ENCODE measurements around the gene FAM181B. TPM values are rescaled to one million over a fixed set of nuclear protein-coding genes. Genes with fewer than 3 reads are reported as not detected.

The FAM181B gene
- total RNA-seq, 2 donors from 2014 or later: 1.0 to 5.9 TPM

DNA sequence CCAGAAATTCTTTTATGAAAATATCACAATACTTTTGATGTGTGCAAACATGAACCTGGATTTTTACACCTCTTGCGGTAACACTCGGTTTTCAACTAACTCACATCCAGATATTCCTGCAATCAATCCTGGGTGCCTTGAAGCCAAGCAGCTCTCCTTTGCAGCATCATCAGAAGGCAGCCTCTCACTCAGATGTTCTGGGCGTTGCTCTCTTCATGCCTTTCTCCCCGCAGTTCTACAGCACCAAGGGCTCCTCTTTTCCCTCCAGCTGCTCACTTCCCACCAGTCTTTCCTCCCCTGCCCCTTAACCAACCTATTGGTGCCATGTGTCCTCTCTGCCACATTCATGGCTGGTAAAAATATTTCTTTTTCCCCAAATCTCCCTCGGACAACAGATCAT, 2.9 kb downstream of the FAM181B start:
- TF ChIP-seq POLR2A (IDR thresholded peaks at IDR 0.05): no peak
- TF ChIP-seq, protein P1, sequence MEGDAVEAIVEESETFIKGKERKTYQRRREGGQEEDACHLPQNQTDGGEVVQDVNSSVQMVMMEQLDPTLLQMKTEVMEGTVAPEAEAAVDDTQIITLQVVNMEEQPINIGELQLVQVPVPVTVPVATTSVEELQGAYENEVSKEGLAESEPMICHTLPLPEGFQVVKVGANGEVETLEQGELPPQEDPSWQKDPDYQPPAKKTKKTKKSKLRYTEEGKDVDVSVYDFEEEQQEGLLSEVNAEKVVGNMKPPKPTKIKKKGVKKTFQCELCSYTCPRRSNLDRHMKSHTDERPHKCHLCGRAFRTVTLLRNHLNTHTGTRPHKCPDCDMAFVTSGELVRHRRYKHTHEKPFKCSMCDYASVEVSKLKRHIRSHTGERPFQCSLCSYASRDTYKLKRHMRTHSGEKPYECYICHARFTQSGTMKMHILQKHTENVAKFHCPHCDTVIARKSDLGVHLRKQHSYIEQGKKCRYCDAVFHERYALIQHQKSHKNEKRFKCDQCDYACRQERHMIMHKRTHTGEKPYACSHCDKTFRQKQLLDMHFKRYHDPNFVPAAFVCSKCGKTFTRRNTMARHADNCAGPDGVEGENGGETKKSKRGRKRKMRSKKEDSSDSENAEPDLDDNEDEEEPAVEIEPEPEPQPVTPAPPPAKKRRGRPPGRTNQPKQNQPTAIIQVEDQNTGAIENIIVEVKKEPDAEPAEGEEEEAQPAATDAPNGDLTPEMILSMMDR (IDR thresholded peaks at IDR 0.05): no peak
- ATAC-seq (no peak), DNase-seq (no peak)
- H3K27me3 ChIP-seq: no peaks in the 10 kb centered on the region
- no peak overlapping the region for H3K4me3 ChIP-seq
- intact Hi-C loops (cut with DNase I): no loop called here
- H3K27ac ChIP-seq: no peak overlapping the region
- 28 to 35% methylated on average over 5 of the region's 5 CpGs for WGBS, 2 donors
- H3K9me3 ChIP-seq: no peaks in the 10 kb centered on the region
- peaks cover 7% of the 10 kb centered on the region for H3K4me1 ChIP-seq
- H3K36me3 ChIP-seq (replicated peaks in 1 of 2; ENCODE audit: insufficient read depth in 1 of 2, low read depth in 2 of 2): no peaks in the 10 kb centered on the region

DNA sequence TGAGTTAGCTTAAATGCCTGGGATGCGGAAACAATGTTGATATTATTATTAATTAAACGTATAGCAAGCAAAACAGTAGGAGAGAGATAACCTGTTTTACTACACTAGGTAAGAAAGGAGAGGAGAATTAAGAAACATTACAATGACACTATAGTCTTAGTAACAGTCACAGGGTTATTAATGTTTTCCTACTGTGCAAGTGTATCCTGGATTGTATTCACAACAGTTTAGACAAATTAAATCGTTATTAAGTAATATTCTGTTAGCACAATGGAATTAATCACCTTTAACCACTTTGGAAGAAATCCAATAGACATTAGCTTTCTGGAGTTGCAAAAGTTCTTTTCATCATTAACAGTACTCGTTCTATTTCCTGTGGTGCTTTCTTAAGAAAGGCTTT, 3.4 kb downstream of the FAM181B start:
- Histone ChIP-seq H3K27ac (no peak overlapping the region), H3K9me3 (no peaks in the 10 kb centered on the region), H3K36me3 (replicated peaks in 1 of 2; ENCODE audit: insufficient read depth in 1 of 2, low read depth in 2 of 2) (no peaks in the 10 kb centered on the region), H3K4me3 (no peak overlapping the region), H3K4me1 (peaks cover 7% of the 10 kb centered on the region), H3K27me3 (no peaks in the 10 kb centered on the region)
- no peak for ATAC-seq
- TF ChIP-seq, protein P1 (IDR thresholded peaks at IDR 0.05): no peak
- TF ChIP-seq POLR2A (IDR thresholded peaks at IDR 0.05): no peak
- DNase-seq: no peak
- intact Hi-C loops (cut with DNase I): no loop called here
- 49 to 51% methylated on average over 4 of the region's 4 CpGs for WGBS, 2 donors

DNA sequence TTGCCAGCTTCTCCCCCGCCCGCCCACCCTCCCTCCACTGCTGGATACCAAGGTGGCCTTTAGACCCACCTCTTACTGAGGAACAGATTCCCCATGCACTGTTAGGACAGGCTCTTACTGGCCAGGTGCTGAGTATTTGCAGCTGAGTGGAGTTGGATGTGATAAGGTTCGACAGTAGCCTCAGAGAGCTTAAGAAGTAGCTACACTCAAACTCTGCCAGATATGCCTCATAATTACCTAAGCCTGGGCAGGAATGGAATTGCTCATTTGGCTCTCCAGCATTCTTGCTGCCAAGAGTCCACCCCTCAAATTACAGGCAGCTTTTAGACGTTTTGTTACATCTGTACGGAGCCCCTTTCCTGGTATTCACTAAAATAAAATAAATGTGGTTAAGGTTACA, 9.6 kb downstream of the FAM181B start:
- TF ChIP-seq, protein P1 (IDR thresholded peaks at IDR 0.05): no peak
- no peak for TF ChIP-seq POLR2A (IDR thresholded peaks at IDR 0.05)
- no peaks in the 10 kb centered on the region for H3K36me3 ChIP-seq (replicated peaks in 1 of 2; ENCODE audit: insufficient read depth in 1 of 2, low read depth in 2 of 2)
- intact Hi-C loops (cut with DNase I): loop anchor here (10.0 kb wide), 1 partner anchor 141 kb away; no protein-coding TSS in a partner anchor
- no peak for ATAC-seq
- no peak for DNase-seq
- no peak overlapping the region for H3K27ac ChIP-seq
- no peaks in the 10 kb centered on the region for H3K27me3 ChIP-seq
- no peaks in the 10 kb centered on the region for H3K4me1 ChIP-seq
- no peak overlapping the region for H3K4me3 ChIP-seq
- 43 to 48% methylated on average over 3 to 5 of the region's 5 CpGs for WGBS, 2 donors
- H3K9me3 ChIP-seq: no peaks in the 10 kb centered on the region

DNA sequence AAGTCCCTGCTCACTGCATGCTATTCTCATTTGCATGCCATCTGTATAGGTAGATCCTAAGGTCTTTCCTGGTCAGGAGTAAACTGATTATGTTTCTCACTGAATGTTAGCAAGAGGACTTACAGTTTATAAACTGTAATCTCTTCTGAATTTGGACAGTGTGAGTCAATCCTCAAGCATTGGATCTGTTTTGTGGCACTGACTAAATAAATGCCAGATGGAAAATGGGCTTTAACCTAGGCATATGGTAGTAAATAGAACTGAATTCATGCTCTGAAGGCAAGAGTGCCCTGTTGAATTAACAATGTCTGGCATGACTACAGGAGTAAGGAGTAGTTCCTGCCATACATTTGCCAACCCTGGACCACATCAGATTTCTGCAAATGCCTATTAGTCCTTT, 11.4 kb downstream of the FAM181B start:
- intact Hi-C loops (cut with DNase I): loop anchor here (10.0 kb wide), 1 partner anchor 143 kb away; no protein-coding TSS in a partner anchor
- Histone ChIP-seq H3K27ac (no peak overlapping the region), H3K9me3 (no peaks in the 10 kb centered on the region), H3K4me3 (no peak overlapping the region), H3K27me3 (no peaks in the 10 kb centered on the region), H3K4me1 (no peaks in the 10 kb centered on the region), H3K36me3 (replicated peaks in 1 of 2; ENCODE audit: insufficient read depth in 1 of 2, low read depth in 2 of 2) (no peaks in the 10 kb centered on the region)
- ATAC-seq: no peak
- TF ChIP-seq, protein P1 (IDR thresholded peaks at IDR 0.05): no peak
- TF ChIP-seq POLR2A (IDR thresholded peaks at IDR 0.05): no peak
- DNase-seq: no peak

DNA sequence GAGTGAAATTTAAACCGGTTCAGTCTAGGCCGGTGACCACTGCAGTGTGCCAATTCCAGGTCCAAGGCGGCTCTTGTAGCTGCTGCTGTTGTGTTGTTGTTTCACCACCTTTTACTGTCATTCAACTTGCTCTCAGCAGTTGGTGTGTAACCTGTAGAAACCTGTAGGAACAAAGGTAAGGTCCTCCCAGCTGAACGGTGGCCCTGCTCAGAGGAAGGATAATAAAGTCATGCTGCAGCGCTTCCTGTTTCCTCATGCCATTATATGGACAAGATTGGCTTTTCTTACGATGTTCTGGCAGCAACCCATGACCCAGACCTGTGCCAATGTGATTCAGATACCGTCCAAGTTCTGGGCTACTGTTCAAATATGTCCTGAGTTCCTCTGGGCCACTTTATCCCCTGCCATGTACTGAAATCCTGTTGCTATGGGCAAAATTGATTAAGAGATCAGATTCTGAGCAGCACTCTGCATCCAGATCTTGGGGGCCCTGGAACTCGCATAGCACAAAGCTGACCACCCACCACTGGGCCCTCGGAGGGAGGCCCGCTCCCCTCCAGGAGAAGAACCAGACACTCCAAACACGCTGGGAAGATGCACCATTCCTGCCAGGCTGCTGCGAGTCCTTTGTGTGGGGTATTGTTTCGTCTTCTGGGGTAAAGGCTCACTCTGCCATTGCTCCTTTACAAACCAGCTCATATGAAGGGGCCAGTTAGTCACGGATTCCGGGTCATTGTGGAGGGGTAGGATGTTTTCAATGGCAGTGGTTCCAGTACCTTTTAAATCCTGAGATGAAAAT, 13.2 kb downstream of the FAM181B start:
- no peaks in the 10 kb centered on the region for H3K36me3 ChIP-seq (replicated peaks in 1 of 2; ENCODE audit: insufficient read depth in 1 of 2, low read depth in 2 of 2)
- intact Hi-C loops (cut with DNase I): loop anchor here (10.0 kb wide), 1 partner anchor 144 kb away; no protein-coding TSS in a partner anchor
- H3K27ac ChIP-seq: no peak overlapping the region
- H3K4me1 ChIP-seq: no peaks in the 10 kb centered on the region
- H3K4me3 ChIP-seq: no peak overlapping the region
- no peaks in the 10 kb centered on the region for H3K27me3 ChIP-seq
- no peak for DNase-seq
- no peaks in the 10 kb centered on the region for H3K9me3 ChIP-seq
- no peak for ATAC-seq
- 51 to 63% methylated on average over 10 to 15 of the region's 15 CpGs for WGBS, 2 donors
- TF ChIP-seq, protein P1 (IDR thresholded peaks at IDR 0.05): no peak
- no peak for TF ChIP-seq POLR2A (IDR thresholded peaks at IDR 0.05)
